Activated CD8-positive, alpha-beta memory T cell treated with anti-CD3 and anti-CD28 coated beads for 36 hours (primary cell): Measurements from ENCODE around the gene TAF8. TPM values are rescaled to one million over a fixed set of nuclear protein-coding genes. Genes with fewer than 3 reads are reported as not detected.

Source experiments
- CTCF ChIA-PET: fragments of 350-600 bp; sonication (Branson Sonifier 250); formaldehyde crosslinking; loops from one replicate; lab custom pipeline; 2021; ENCODE audit warnings: antibody characterized with exemption; lab: Charles Lee
- POLR2A ChIA-PET: fragments of 350-600 bp; sonication (Branson Sonifier 250); formaldehyde crosslinking; loops from one replicate; lab custom pipeline; 2021; ENCODE audit warnings: antibody characterized with exemption; lab: Charles Lee
- total RNA-seq, 2 experiments: library from RNA; stranded (reverse); gene quantifications; one replicate each; pipeline ENCODE4 v1.2.3, GENCODE V29; 2021

The TAF8 gene
- total RNA-seq, 2 experiments from 2014 or later, result 42.9 to 45.7 TPM

- ChIA-PET POLR2A (no interaction called here), CTCF (interaction anchor here (0.7 to 4.6 kb wide), 6 partner anchors 17 to 142 kb away, joined by 3 to 24 read pairs (median 3); no protein-coding TSS in a partner anchor)
These were observed 25.0 kb downstream of the TAF8 start for GRCh38 chr6:42075159-42075838.

GRCh38 chr6:42078386-42078785, 28.1 kb downstream of the TAF8 start:
- POLR2A ChIA-PET, result no interaction called here
- CTCF ChIA-PET, result interaction anchor here (4.9 kb wide), 1 partner anchor 26 kb away, joined by 19 read pairs; no protein-coding TSS in a partner anchor

- CTCF ChIA-PET, result interaction anchor here (0.7 to 4.9 kb wide), 3 partner anchors 24 to 1217 kb away, joined by 3 to 19 read pairs (median 3); partner anchors contain the start of gene TOMM6
- POLR2A ChIA-PET, result interaction anchor here (0.7 kb wide), 2 partner anchors 68 to 100 kb away, joined by 4 read pairs; no protein-coding TSS in a partner anchor
These were observed 29.7 kb downstream of the TAF8 start for GRCh38 chr6:42079941-42080464.

- CTCF ChIA-PET, result interaction anchor here (1.0 to 3.1 kb wide), 3 partner anchors 9 to 297 kb away, joined by 3 to 13 read pairs (median 3); no protein-coding TSS in a partner anchor
These were observed 33.2 kb downstream of the TAF8 start for GRCh38 chr6:42083530-42083929.

GRCh38 chr6:42084889-42085288, 34.6 kb downstream of the TAF8 start:
- CTCF ChIA-PET, result interaction anchor here (0.8 to 1.4 kb wide), 2 partner anchors 20 to 175 kb away, joined by 3 to 5 read pairs; no protein-coding TSS in a partner anchor
- POLR2A ChIA-PET, result no interaction called here

More at GRCh38 chr6:42083530-42083929, 33.2 kb downstream of the TAF8 start:
- POLR2A ChIA-PET, result interaction anchor here (0.7 kb wide), 1 partner anchor 94 kb away, joined by 4 read pairs; no protein-coding TSS in a partner anchor

GRCh38 chr6:42086046-42087035, 36.0 kb downstream of the TAF8 start:
- POLR2A ChIA-PET, result no interaction called here
- CTCF ChIA-PET, result interaction anchor here (1.4 kb wide), 1 partner anchor 18 kb away, joined by 5 read pairs; no protein-coding TSS in a partner anchor

GRCh38 chr6:42088101-42088591, 37.8 kb downstream of the TAF8 start:
- POLR2A ChIA-PET, result no interaction called here
- CTCF ChIA-PET, result interaction anchor here (0.7 to 2.0 kb wide), 2 partner anchors 15 to 72 kb away, joined by 3 to 5 read pairs; no protein-coding TSS in a partner anchor

GRCh38 chr6:42090819-42091717, 40.7 kb downstream of the TAF8 start:
- CTCF ChIA-PET, result interaction anchor here (1.1 to 6.3 kb wide), 2 partner anchors 13 to 16 kb away, joined by 3 to 33 read pairs; no protein-coding TSS in a partner anchor
- POLR2A ChIA-PET, result no interaction called here

- POLR2A ChIA-PET, result interaction anchor here (1.1 kb wide), 1 partner anchor 13 kb away, joined by 3 read pairs; no protein-coding TSS in a partner anchor
These were observed 41.3 kb downstream of the TAF8 start for GRCh38 chr6:42091718-42092023.

GRCh38 chr6:42093582-42094329, 43.4 kb downstream of the TAF8 start:
- CTCF ChIA-PET, result interaction anchor here (0.6 to 6.3 kb wide), 3 partner anchors 10 to 1654 kb away, joined by 3 to 33 read pairs (median 4); no protein-coding TSS in a partner anchor
- POLR2A ChIA-PET, result no interaction called here

More at GRCh38 chr6:42091718-42092023, 41.3 kb downstream of the TAF8 start:
- CTCF ChIA-PET, result interaction anchor here (1.1 to 6.3 kb wide), 2 partner anchors 13 to 17 kb away, joined by 3 to 33 read pairs; no protein-coding TSS in a partner anchor

GRCh38 chr6:42095094-42095493, 44.8 kb downstream of the TAF8 start:
- ChIA-PET POLR2A (no interaction called here), CTCF (interaction anchor here (0.7 to 6.3 kb wide), 2 partner anchors 9 to 27 kb away, joined by 3 to 33 read pairs; no protein-coding TSS in a partner anchor)

GRCh38 chr6:42095776-42096541, 45.6 kb downstream of the TAF8 start:
- ChIA-PET POLR2A (no interaction called here), CTCF (interaction anchor here (0.7 to 6.3 kb wide), 2 partner anchors 8 to 27 kb away, joined by 3 to 33 read pairs; no protein-coding TSS in a partner anchor)

GRCh38 chr6:42099340-42100028, 49.2 kb downstream of the TAF8 start:
- CTCF ChIA-PET, result interaction anchor here (0.6 to 1.5 kb wide), 2 partner anchors 246 to 313 kb away, joined by 3 to 4 read pairs; no protein-coding TSS in a partner anchor

GRCh38 chr6:42100029-42100901, 49.9 kb downstream of the TAF8 start:
- ChIA-PET CTCF (interaction anchor here (0.6 kb wide), 1 partner anchor 247 kb away, joined by 4 read pairs; no protein-coding TSS in a partner anchor), POLR2A (interaction anchor here (0.7 to 1.3 kb wide), 2 partner anchors 50 to 463 kb away, joined by 3 to 5 read pairs; partner anchors contain the start of genes TAF8 and UBR2)

More at GRCh38 chr6:42099340-42100028, 49.2 kb downstream of the TAF8 start:
- POLR2A ChIA-PET, result interaction anchor here (0.6 to 1.3 kb wide), 5 partner anchors 12 to 653 kb away, joined by 3 to 5 read pairs (median 3); partner anchors contain the start of genes TAF8 and UBR2
